Stimulated activated CD8-positive, alpha-beta memory T cell treated with anti-CD3 and anti-CD28 coated beads, Interleukin-15, amount 100 ng/mL, for 48 hours (primary cell): Measurements from ENCODE around the gene LRRC19.

Experiments
- DNase-seq, 2 donors: peaks; one replicate each; pipeline ENCODE4 v3.0.0-alpha.2; 2020; ENCODE audit warnings: low read depth in 2 of 2

Gene LRRC19

GRCh38 chr9:26955921-26956859 is 49.3 kb downstream of the LRRC19 start, which contains the start of gene IFT74:
Gene IFT74 (plus strand): TSS chr9:26956412. CDS start chr9:26961968, 5,556 bp downstream.
- DNase-seq = peak; percentile 90 to 91

- DNase-seq = no peak
Measured at GRCh38 chr9:26955222-26955903, 50.1 kb downstream of the LRRC19 start.

- no peak for DNase-seq
Measured at GRCh38 chr9:26954050-26954508, 51.4 kb downstream of the LRRC19 start.

- no peak for DNase-seq
Measured at GRCh38 chr9:26951794-26952193, 53.7 kb downstream of the LRRC19 start.

GRCh38 chr9:26950521-26950920 is 55.0 kb downstream of the LRRC19 start:
- no peak for DNase-seq

GRCh38 chr9:26949637-26950069 is 55.8 kb downstream of the LRRC19 start:
- no peak for DNase-seq

- peak; percentile 7 to 20 for DNase-seq
Measured at GRCh38 chr9:26947736-26948135, 57.7 kb downstream of the LRRC19 start.

- DNase-seq = peak; percentile 77 to 79
Measured at GRCh38 chr9:26946753-26947727, 58.4 kb downstream of the LRRC19 start, which contains the start of gene PLAA. Gene PLAA (minus strand): TSS chr9:26947242. CDS start chr9:26947045, 197 bp downstream.

GRCh38 chr9:26945591-26945990 is 59.9 kb downstream of the LRRC19 start:
- no peak for DNase-seq
